ENCODE data around the gene YWHAQ. TPM values are rescaled to one million over a fixed set of nuclear protein-coding genes. Genes with fewer than 3 reads are reported as not detected.

YWHAQ gene
- total and polyA plus RNA-seq, 4 donors = 68.8 to 145 (median 88.0) TPM

GRCh38 chr2:9539531-9539930 lies 91.3 kb downstream of the YWHAQ start:
- TF ChIP-seq GABPA (IDR thresholded peaks at IDR 0.05 in 1 of 2, conservative IDR thresholded peaks at IDR 0.05 in 1 of 2) (no peak), SP1 (IDR thresholded peaks at IDR 0.05) (peak; percentile 22), ATF3 (IDR thresholded peaks at IDR 0.05) (peak; percentile 73), EGR1 (IDR thresholded peaks at IDR 0.05; ENCODE audit: low read depth in 2 of 2) (no peak), JUND (IDR thresholded peaks at IDR 0.05) (peak in 1 of 2 donors; percentile 41), MAX (IDR thresholded peaks at IDR 0.05) (no peak), FOXA1 (IDR thresholded peaks at IDR 0.05) (no peak), RAD21 (IDR thresholded peaks at IDR 0.05) (no peak), NR2F2 (IDR thresholded peaks at IDR 0.05) (no peak), HNF4G (IDR thresholded peaks at IDR 0.05) (no peak), HNF4A (conservative IDR thresholded peaks at IDR 0.05) (peak; percentile 35 to 51)
- Histone ChIP-seq H3K4me3 (ENCODE audit: low read depth in 1 of 3, low read length in 3 of 3) (no peak overlapping the region), H3K27ac (ENCODE audit: low read depth in 1 of 2, low read length in 2 of 2) (peak overlapping the region; percentile 44 to 82), H3K9ac (ENCODE audit: low read depth in 1 of 2, low read length in 2 of 2) (peak overlapping the region in 1 of 2 donors; percentile 33), H3K4me1 (ENCODE audit: control insufficient read depth in 4 of 4, insufficient read depth in 4 of 4, low read length in 3 of 4) (peaks cover 0 to 8% (median 1%) of the 10 kb centered on the region in 4 donors), H3K36me3 (ENCODE audit: control insufficient read depth in 4 of 4, insufficient read depth in 3 of 4, low read depth in 1 of 4, low read length in 3 of 4) (peaks cover 0 to 2% (median 1%) of the 10 kb centered on the region in 4 donors), H3K27me3 (ENCODE audit: control insufficient read depth in 4 of 4, insufficient read depth in 4 of 4, low read length in 3 of 4) (no peaks in the 10 kb centered on the region), H3K9me3 (ENCODE audit: control insufficient read depth in 4 of 4, low read length in 3 of 4) (no peaks in the 10 kb centered on the region)
- no peak for DNase-seq (ENCODE audit: low spot score)
- 38% methylated on average over 5 of the region's 5 CpGs for WGBS

- Histone ChIP-seq H3K4me3 (ENCODE audit: low read depth in 1 of 3, low read length in 3 of 3) (no peak overlapping the region), H3K27me3 (ENCODE audit: control insufficient read depth in 4 of 4, insufficient read depth in 4 of 4, low read length in 3 of 4) (no peaks in the 10 kb centered on the region), H3K27ac (ENCODE audit: low read depth in 1 of 2, low read length in 2 of 2) (peak overlapping the region in 1 of 2 donors; percentile 7), H3K9me3 (ENCODE audit: control insufficient read depth in 4 of 4, low read length in 3 of 4) (no peaks in the 10 kb centered on the region), H3K36me3 (ENCODE audit: control insufficient read depth in 4 of 4, insufficient read depth in 3 of 4, low read depth in 1 of 4, low read length in 3 of 4) (peaks cover 0 to 7% (median 1%) of the 10 kb centered on the region in 4 donors), H3K9ac (ENCODE audit: low read depth in 1 of 2, low read length in 2 of 2) (no peak overlapping the region), H3K4me1 (ENCODE audit: control insufficient read depth in 4 of 4, insufficient read depth in 4 of 4, low read length in 3 of 4) (peaks cover 0 to 6% (median 1%) of the 10 kb centered on the region in 4 donors)
- TF ChIP-seq JUND (IDR thresholded peaks at IDR 0.05) = no peak
- no peak for TF ChIP-seq EGR1 (IDR thresholded peaks at IDR 0.05; ENCODE audit: low read depth in 2 of 2)
- no peak for TF ChIP-seq RXRA (IDR thresholded peaks at IDR 0.05)
- no peak for TF ChIP-seq SP1 (IDR thresholded peaks at IDR 0.05)
- no peak for TF ChIP-seq HNF4A (conservative IDR thresholded peaks at IDR 0.05)
- no peak for TF ChIP-seq YY1 (IDR thresholded peaks at IDR 0.05)
- no peak for TF ChIP-seq ATF3 (IDR thresholded peaks at IDR 0.05)
- TF ChIP-seq MAX (IDR thresholded peaks at IDR 0.05) = no peak
- no peak for TF ChIP-seq TAF1 (conservative IDR thresholded peaks at IDR 0.05)
- no peak for TF ChIP-seq HNF4G (IDR thresholded peaks at IDR 0.05)
- no peak for TF ChIP-seq REST (IDR thresholded peaks at IDR 0.05)
- TF ChIP-seq FOXA2 (IDR thresholded peaks at IDR 0.05) = no peak
- no peak for TF ChIP-seq FOXA1 (IDR thresholded peaks at IDR 0.05)
- TF ChIP-seq ZBTB33 (IDR thresholded peaks at IDR 0.05) = no peak
- TF ChIP-seq GABPA (IDR thresholded peaks at IDR 0.05 in 1 of 2, conservative IDR thresholded peaks at IDR 0.05 in 1 of 2) = no peak
- no peak for TF ChIP-seq CTCF (IDR thresholded peaks at IDR 0.05; ENCODE audit: low read depth, low read length, missing input control)
- TF ChIP-seq NR2F2 (IDR thresholded peaks at IDR 0.05) = no peak
- 77% methylated on average over 2 of the region's 2 CpGs for WGBS
- no peak for DNase-seq (ENCODE audit: low spot score)
Observed at GRCh38 chr2:9538000-9538507, 92.7 kb downstream of the YWHAQ start.

Data from liver (tissue), 9 donors.